Upper lobe of right lung (tissue), 1 donor: ENCODE data around the gene LASP1NB.
A peak's percentile ranks its signal among the peaks of the same experiment; 100 is the strongest.

ENCODE experiments used
- ATAC-seq: fragments of 200-7000 bp; cut with Tn5 transposase; one replicate; pipeline ENCODE4 v1.9.1; 2020; ENCODE audit warnings: mild to moderate bottlenecking, moderate library complexity
- DNase-seq: peaks from one replicate; pipeline ENCODE4 v3.0.0-alpha.2; 2020
- H3K27ac ChIP-seq: fragments of 200-600 bp; one replicate; pipeline ENCODE4 v1.8.0; 2022
- H3K27me3 ChIP-seq: fragments of 200-600 bp; one replicate; pipeline ENCODE4 v1.8.0; 2022; ENCODE audit warnings: mild to moderate bottlenecking
- H3K36me3 ChIP-seq: fragments of 200-600 bp; one replicate; pipeline ENCODE4 v1.8.0; 2022
- H3K4me1 ChIP-seq: fragments of 200-600 bp; one replicate; pipeline ENCODE4 v1.8.0; 2022
- H3K4me3 ChIP-seq: fragments of 200-600 bp; one replicate; pipeline ENCODE4 v1.8.0; 2022; ENCODE audit warnings: mild to moderate bottlenecking
- H3K9me3 ChIP-seq: fragments of 200-600 bp; one replicate; pipeline ENCODE4 v1.8.0; 2022
- intact Hi-C: fragments of 100-400 bp; cut with DNase I; formaldehyde crosslinking; loops from one replicate; pipeline ENCODE4 v1.11.0; 2022
- TF ChIP-seq, protein P1 (sequence below): fragments of 200-600 bp; IDR thresholded peaks from one replicate; pipeline ENCODE4 v1.8.0; 2022; ENCODE audit warnings: antibody characterized with exemption
- donor health status: DM: no; HTN: yes; CAD: no; lungs with severe emphysema.

Gene LASP1NB

DNA sequence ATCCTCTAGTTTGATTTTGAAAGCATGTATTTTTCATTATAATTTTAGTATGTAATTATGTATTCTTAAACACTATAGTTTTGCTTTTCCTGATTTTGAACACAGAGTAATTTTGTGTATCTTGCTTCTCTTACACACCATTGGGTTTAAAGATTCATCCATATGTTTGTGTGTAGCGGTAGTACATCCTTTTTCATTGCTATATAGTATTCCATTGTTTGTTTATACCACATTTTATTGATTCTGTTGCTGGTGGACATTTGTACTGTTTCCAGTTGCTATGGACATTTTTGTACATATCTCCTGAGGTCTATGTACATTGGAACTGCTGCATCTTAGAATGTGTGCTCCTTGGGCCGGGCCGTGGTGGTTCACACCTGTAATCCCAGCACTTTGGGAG lies 20.5 kb upstream of the LASP1NB start:
- no peak overlapping the region for H3K4me3 ChIP-seq
- DNase-seq, result no peak
- peaks cover 73% of the 10 kb centered on the region for H3K4me1 ChIP-seq
- H3K27me3 ChIP-seq, result no peaks in the 10 kb centered on the region
- peaks cover 47% of the 10 kb centered on the region for H3K36me3 ChIP-seq
- no peak overlapping the region for H3K27ac ChIP-seq
- ATAC-seq, result no peak
- intact Hi-C loops, result no loop called here
- TF ChIP-seq, protein P1, sequence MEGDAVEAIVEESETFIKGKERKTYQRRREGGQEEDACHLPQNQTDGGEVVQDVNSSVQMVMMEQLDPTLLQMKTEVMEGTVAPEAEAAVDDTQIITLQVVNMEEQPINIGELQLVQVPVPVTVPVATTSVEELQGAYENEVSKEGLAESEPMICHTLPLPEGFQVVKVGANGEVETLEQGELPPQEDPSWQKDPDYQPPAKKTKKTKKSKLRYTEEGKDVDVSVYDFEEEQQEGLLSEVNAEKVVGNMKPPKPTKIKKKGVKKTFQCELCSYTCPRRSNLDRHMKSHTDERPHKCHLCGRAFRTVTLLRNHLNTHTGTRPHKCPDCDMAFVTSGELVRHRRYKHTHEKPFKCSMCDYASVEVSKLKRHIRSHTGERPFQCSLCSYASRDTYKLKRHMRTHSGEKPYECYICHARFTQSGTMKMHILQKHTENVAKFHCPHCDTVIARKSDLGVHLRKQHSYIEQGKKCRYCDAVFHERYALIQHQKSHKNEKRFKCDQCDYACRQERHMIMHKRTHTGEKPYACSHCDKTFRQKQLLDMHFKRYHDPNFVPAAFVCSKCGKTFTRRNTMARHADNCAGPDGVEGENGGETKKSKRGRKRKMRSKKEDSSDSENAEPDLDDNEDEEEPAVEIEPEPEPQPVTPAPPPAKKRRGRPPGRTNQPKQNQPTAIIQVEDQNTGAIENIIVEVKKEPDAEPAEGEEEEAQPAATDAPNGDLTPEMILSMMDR, result no peak
- no peaks in the 10 kb centered on the region for H3K9me3 ChIP-seq

DNA sequence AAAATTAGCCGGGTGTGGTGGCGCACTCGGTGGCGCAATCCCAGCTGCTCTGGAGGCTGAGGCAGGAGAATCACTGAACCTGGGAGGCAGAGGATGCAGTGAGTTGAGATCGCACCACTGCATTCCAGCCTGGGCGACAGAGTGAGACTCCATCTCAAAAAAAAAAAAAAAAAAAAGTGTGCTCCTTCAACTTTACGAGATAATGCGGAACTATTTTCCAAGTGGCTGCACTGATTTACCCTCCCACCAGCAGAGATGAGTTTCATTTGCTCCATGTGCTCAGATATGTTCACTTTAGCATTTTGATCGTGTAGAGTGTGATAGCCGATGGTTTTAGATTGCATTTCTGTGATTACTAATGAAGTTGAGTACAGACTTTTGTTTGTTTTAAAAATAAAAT lies 20.0 kb upstream of the LASP1NB start:
- Histone ChIP-seq H3K9me3 (no peaks in the 10 kb centered on the region), H3K27me3 (no peaks in the 10 kb centered on the region), H3K4me1 (peaks cover 71% of the 10 kb centered on the region), H3K27ac (no peak overlapping the region), H3K36me3 (peaks cover 48% of the 10 kb centered on the region), H3K4me3 (no peak overlapping the region)
- DNase-seq (no peak), ATAC-seq (no peak)
- TF ChIP-seq, protein P1, result no peak
- intact Hi-C loops, result no loop called here

DNA sequence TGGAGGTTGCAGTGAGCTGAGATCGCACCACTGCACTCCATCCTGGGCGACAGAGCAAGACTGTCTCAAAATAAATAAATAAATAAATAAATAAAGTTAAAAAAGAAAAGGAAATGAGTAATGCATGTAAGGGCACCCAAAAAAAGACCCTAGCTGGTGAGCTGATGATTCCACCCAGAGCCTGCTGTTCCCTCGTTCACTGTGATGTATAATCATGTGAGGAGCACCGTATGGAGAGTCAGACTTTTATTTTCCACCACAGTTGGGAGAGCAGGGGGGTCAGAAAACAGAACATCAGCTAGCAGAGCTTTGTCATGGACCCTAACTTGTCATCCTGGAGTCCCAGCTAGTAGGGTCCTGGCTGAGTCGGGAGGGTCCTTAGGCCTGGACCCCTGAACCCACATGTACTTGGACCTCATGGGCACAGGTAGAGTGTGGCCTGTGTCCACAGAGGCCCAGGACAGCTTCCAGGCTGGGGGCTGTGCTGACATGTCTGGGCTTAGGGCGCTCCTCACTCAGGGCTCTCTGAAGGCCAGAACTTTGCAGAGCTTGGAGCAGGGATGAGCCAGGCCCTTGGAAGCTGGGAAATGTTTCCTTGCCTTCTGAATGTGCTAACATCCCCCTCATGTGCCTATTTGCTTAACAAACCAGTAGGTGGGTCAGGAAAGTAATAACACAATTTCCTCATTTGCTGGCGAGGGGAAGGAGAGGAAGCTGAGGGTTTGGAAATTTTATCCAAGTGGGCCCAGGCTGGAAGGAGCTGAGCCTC lies 18.8 kb upstream of the LASP1NB start:
- peak; percentile 49 for ATAC-seq
- Histone ChIP-seq H3K27ac (no peak overlapping the region), H3K36me3 (peaks cover 56% of the 10 kb centered on the region)

DNA sequence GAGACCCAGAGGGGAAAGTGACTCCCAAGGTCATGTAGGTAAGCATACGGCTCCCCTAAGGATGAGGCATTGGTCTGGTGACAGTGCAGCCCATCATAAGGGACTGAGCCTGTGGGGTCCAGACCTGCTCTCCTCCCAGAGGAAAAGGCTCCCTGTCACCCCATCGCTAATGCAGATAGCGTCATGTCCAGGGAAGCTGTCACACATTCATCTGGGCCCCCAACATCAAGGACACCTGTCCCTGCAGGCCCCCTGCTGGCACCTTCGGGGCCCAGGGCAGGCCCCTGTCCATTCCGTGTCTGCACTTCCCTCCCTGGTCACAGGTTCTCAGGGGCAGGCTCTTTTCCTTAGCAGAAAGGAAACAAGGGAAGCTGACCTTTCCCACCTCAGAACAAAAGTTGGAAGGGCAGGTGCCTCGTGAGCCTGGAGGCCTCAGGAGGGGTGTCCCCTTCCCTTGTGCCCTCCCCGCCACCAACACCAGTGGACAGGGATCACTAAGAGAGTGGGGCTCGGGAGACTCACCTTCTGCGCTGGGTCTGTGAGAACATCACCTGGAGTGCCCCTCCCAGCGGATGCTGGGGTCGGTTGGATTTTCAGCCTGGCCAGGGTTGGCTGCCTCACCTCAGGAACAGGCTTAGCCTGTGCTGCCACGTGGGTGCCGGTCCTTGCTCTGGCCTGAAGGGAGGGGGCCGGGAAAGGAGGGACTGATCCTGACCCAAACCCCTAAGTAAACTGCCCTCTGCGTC lies 17.3 kb upstream of the LASP1NB start:
- no peak for DNase-seq
- H3K36me3 ChIP-seq, result peaks cover 48% of the 10 kb centered on the region
- H3K27ac ChIP-seq, result peak overlapping the region; percentile 60

More for the DNA sequence above, 18.8 kb upstream of the LASP1NB start:
- intact Hi-C loops, result no loop called here
- no peak for DNase-seq
- H3K27me3 ChIP-seq, result no peaks in the 10 kb centered on the region
- TF ChIP-seq, protein P1, result no peak
- peaks cover 67% of the 10 kb centered on the region for H3K4me1 ChIP-seq
- no peaks in the 10 kb centered on the region for H3K9me3 ChIP-seq
- no peak overlapping the region for H3K4me3 ChIP-seq

DNA sequence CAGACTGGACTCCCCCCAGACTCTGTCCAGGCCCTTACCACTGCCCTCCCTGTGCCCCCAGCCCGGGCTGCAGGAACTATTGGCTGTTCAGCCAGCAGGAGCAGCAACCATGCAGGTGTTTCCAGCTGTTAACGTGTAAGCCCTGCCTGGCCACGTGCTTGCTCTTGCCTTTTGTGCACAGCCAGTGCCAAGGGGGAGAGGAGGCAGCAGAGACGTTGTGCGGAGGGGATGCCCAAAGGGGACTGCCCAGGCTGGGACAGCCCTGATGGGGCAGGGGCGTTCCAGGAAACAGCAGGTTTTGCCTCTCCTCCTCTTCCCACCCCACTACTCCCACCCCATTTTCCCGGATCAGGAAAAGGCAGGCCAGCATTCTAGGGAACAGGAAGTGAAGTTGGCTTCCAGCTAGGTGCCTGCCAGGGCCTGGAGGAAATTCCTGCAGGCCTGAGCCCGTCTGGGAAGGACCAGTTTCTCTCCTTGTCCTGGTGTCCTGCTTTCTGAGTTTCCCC lies 16.7 kb upstream of the LASP1NB start:
- Histone ChIP-seq H3K27me3 (no peaks in the 10 kb centered on the region), H3K36me3 (peaks cover 42% of the 10 kb centered on the region), H3K4me1 (peaks cover 70% of the 10 kb centered on the region), H3K27ac (peak overlapping the region; percentile 60), H3K4me3 (no peak overlapping the region), H3K9me3 (no peaks in the 10 kb centered on the region)
- peak; percentile 61 for DNase-seq
- intact Hi-C loops, result no loop called here
- TF ChIP-seq, protein P1, result no peak
- ATAC-seq, result peak; percentile 34

More for the DNA sequence above, 17.3 kb upstream of the LASP1NB start:
- intact Hi-C loops, result no loop called here
- TF ChIP-seq, protein P1, result no peak
- no peak overlapping the region for H3K4me3 ChIP-seq
- ATAC-seq, result no peak
- H3K27me3 ChIP-seq, result no peaks in the 10 kb centered on the region
- H3K4me1 ChIP-seq, result peaks cover 70% of the 10 kb centered on the region
- no peaks in the 10 kb centered on the region for H3K9me3 ChIP-seq
